Hepatocyte (in vitro differentiated cells): ENCODE results near the gene PIP4P1. TPM values are rescaled to one million over a fixed set of nuclear protein-coding genes. Genes with fewer than 3 reads are reported as not detected.
A peak's percentile ranks its signal among the peaks of the same experiment; 100 is the strongest.

Experiments used
- DNase-seq: peaks from one replicate; pipeline ENCODE4 v3.0.0-alpha.2; 2016; ENCODE audit warnings: low spot score
- H2AFZ ChIP-seq: fragments of 200-600 bp; sonication (generic); 2 replicates; pipeline ENCODE4 v1.6.0; 2016; ENCODE audit warnings: antibody characterized with exemption, mild to moderate bottlenecking
- H3K27ac ChIP-seq: fragments of 200-600 bp; sonication (generic); 2 replicates; pipeline ENCODE4 v1.5.1; 2016; ENCODE audit warnings: mild to moderate bottlenecking
- H3K27me3 ChIP-seq: fragments of 200-600 bp; sonication (generic); 2 replicates; pipeline ENCODE4 v1.6.1; 2016
- H3K36me3 ChIP-seq: fragments of 200-600 bp; sonication (generic); replicated peaks from 2 replicates; pipeline ENCODE4 v1.5.1; 2016; ENCODE audit warnings: low read depth; ENCODE audit not compliant: insufficient read depth
- H3K4me1 ChIP-seq: fragments of 200-600 bp; sonication (generic); 2 replicates; pipeline ENCODE4 v1.5.1; 2016; ENCODE audit warnings: mild to moderate bottlenecking, moderate library complexity; ENCODE audit not compliant: insufficient read depth
- H3K4me2 ChIP-seq: fragments of 200-600 bp; sonication (generic); 2 replicates; pipeline ENCODE4 v1.6.0; 2016
- H3K4me3 ChIP-seq: fragments of 200-600 bp; sonication (generic); 2 replicates; pipeline ENCODE4 v1.5.1; 2016; ENCODE audit warnings: mild to moderate bottlenecking
- H3K79me2 ChIP-seq: fragments of 200-600 bp; sonication (generic); 2 replicates; pipeline ENCODE4 v1.6.0; 2017; ENCODE audit warnings: mild to moderate bottlenecking
- H3K9me2 ChIP-seq: fragments of 200-600 bp; sonication (generic); replicated peaks from 2 replicates; pipeline ENCODE4 v1.6.0; 2017; ENCODE audit warnings: mild to moderate bottlenecking; ENCODE audit not compliant: insufficient read depth
- H3K9me3 ChIP-seq: fragments of 200-600 bp; sonication (generic); 2 replicates; pipeline ENCODE4 v1.5.1; 2016; ENCODE audit warnings: low read depth, mild to moderate bottlenecking
- H4K20me1 ChIP-seq: fragments of 200-600 bp; sonication (generic); 2 replicates; pipeline ENCODE4 v1.6.0; 2016; ENCODE audit warnings: mild to moderate bottlenecking; ENCODE audit not compliant: insufficient read depth, poor library complexity, severe bottlenecking
- EZH2 ChIP-seq: fragments of 200-600 bp; sonication (generic); IDR thresholded peaks from 2 replicates; pipeline ENCODE4 v1.6.1; 2016; ENCODE audit warnings: antibody characterized with exemption, mild to moderate bottlenecking, borderline replicate concordance
- EZH2phosphoT487 ChIP-seq: fragments of 200-600 bp; sonication (generic); IDR thresholded peaks from one replicate; pipeline ENCODE4 v1.6.1; 2018; ENCODE audit warnings: antibody characterized with exemption, mild to moderate bottlenecking, low read depth, moderate library complexity; ENCODE audit not compliant: unreplicated experiment, severe bottlenecking
- WGBS: methylation state at CpG from one replicate; pipeline ENCODE4 v1.1.6; 2016; ENCODE audit warnings: low lambda C conversion rate; ENCODE audit errors: missing lambda C conversion rate; 5-methylcytosine and 5-hydroxymethylcytosine counted together
- polyA plus RNA-seq: library from polyadenylated mRNA; unstranded; fragments of >200 nt; fragmentation: Nextera tagmentation; extraction: Ambion mirVana; gene quantifications from 2 replicates; pipeline ENCODE4 v1.2.1, GENCODE V29; 2016
- total RNA-seq: library from RNA; depleted of rRNA; stranded (reverse); fragments of >200 nt; gene quantifications from 2 replicates; pipeline ENCODE4 v1.2.3, GENCODE V29; 2014
- TF ChIP-seq, protein P1 (sequence below): fragments of 200-600 bp; sonication (generic); IDR thresholded peaks from 2 replicates; pipeline ENCODE4 v1.5.1; 2016; ENCODE audit warnings: antibody characterized with exemption, mild to moderate bottlenecking; ENCODE audit not compliant: poor library complexity

Gene PIP4P1
- total and polyA plus RNA-seq, 2 experiments from 2014 or later = 40.1 to 85.0 TPM

DNA sequence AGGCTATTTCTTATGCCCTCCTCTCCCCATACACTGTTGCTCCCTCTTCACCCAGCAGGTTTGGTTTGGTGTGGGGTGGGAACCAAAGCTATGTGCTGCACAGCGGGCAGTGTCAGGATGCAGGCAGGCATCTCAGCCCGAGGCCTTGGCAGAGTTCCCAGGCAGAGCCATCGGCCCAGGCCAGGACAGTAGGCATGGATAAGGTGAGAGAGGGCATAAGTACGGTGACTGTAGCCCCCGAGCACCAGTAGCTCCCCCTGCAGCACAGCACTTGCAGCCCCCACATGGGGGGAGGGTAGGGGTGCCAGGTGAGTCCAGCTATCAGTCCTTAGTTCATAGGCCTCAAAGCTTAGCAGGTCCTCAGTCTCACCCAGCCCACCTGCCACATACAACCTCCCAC, 32.4 kb downstream of the PIP4P1 start:
- Histone ChIP-seq H3K79me2 (no peaks in the 10 kb centered on the region), H3K9me3 (no peaks in the 10 kb centered on the region), H4K20me1 (no peaks in the 10 kb centered on the region), H3K36me3 (no peaks in the 10 kb centered on the region), H3K4me3 (no peak overlapping the region), H3K4me2 (no peak overlapping the region), H2AFZ (no peak overlapping the region), H3K27me3 (no peaks in the 10 kb centered on the region), H3K4me1 (peaks cover 5% of the 10 kb centered on the region), H3K9me2 (no peaks in the 10 kb centered on the region), H3K27ac (no peak overlapping the region)
- no peak for DNase-seq
- no peak for TF ChIP-seq EZH2
- TF ChIP-seq, protein P1, sequence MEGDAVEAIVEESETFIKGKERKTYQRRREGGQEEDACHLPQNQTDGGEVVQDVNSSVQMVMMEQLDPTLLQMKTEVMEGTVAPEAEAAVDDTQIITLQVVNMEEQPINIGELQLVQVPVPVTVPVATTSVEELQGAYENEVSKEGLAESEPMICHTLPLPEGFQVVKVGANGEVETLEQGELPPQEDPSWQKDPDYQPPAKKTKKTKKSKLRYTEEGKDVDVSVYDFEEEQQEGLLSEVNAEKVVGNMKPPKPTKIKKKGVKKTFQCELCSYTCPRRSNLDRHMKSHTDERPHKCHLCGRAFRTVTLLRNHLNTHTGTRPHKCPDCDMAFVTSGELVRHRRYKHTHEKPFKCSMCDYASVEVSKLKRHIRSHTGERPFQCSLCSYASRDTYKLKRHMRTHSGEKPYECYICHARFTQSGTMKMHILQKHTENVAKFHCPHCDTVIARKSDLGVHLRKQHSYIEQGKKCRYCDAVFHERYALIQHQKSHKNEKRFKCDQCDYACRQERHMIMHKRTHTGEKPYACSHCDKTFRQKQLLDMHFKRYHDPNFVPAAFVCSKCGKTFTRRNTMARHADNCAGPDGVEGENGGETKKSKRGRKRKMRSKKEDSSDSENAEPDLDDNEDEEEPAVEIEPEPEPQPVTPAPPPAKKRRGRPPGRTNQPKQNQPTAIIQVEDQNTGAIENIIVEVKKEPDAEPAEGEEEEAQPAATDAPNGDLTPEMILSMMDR = no peak
- no peak for TF ChIP-seq EZH2phosphoT487
- 77% methylated on average over 5 of the region's 5 CpGs for WGBS

DNA sequence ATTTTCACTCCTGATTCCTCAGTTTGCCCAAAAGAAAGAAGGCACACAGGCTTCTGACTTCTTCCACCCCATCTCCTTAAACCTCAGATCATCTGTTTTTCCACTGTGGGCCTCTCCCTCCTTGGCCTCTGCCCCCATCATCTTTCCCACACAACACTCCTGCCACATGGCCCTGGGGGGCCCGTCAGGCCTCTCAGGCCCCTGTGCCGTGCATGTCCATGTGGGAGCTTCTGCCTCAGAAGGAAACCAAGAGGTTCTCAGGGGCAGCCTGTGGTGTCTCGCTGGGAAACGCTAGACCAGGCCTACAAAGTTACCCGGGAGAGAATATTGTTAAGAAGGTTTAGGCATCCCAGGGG, 33.2 kb downstream of the PIP4P1 start:
- no peaks in the 10 kb centered on the region for H3K27me3 ChIP-seq
- H3K4me2 ChIP-seq = peak overlapping the region; percentile 65
- no peak for DNase-seq
- H3K4me1 ChIP-seq = peaks cover 5% of the 10 kb centered on the region
- no peaks in the 10 kb centered on the region for H3K79me2 ChIP-seq
- TF ChIP-seq, protein P1 = no peak
- TF ChIP-seq EZH2phosphoT487 (no peak), EZH2 (no peak)
- no peaks in the 10 kb centered on the region for H4K20me1 ChIP-seq
- H3K27ac ChIP-seq = peak overlapping the region; percentile 85
- H3K9me2 ChIP-seq = no peaks in the 10 kb centered on the region
- no peak overlapping the region for H2AFZ ChIP-seq
- H3K36me3 ChIP-seq = no peaks in the 10 kb centered on the region
- no peaks in the 10 kb centered on the region for H3K9me3 ChIP-seq
- 88% methylated on average over 5 of the region's 5 CpGs for WGBS
- H3K4me3 ChIP-seq = no peak overlapping the region

DNA sequence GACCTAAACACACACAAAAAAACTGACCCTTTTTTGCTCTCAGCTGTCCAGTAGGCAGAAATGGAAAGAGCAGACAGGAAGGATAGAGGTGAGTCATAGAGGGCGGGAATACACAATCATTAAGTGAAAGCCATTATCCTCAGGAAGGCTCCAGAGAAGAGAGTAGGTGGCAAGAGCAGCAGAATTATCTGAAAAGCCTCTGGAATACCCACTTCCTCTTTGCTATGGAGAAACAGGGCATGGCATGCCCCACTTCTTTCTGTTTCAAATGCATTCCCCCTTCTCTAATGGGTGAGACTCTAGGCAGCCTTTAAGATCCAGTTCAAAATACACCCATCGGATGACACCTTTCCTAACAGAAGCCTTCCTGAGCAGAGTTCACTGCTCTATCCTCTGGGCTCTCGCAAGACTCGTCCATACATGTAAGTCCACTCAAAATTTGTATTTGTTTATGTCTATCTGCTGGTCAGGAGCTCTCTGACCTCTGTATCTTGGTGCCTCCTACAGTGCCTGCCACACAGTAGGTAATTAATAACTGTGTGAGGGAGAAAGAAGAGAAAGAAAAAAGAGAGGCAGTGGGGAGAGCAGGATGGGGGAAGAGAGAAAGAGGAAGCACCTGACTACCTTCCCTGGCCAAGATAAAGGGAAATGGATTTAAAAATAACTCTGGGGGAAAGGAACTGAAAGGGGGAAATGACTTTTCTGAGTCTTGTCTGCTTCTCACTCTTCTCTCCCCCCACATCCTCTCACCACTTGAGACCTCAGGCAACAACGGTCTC, 33.8 kb downstream of the PIP4P1 start:
- Histone ChIP-seq H3K27ac (peak overlapping the region; percentile 85), H3K9me3 (no peaks in the 10 kb centered on the region), H2AFZ (peak overlapping the region; percentile 4), H3K36me3 (no peaks in the 10 kb centered on the region), H3K4me2 (peak overlapping the region; percentile 65), H3K4me3 (no peak overlapping the region), H3K4me1 (peaks cover 5% of the 10 kb centered on the region), H3K9me2 (no peaks in the 10 kb centered on the region), H3K27me3 (no peaks in the 10 kb centered on the region), H3K79me2 (no peaks in the 10 kb centered on the region), H4K20me1 (no peaks in the 10 kb centered on the region)
- peak; percentile 61 for DNase-seq
- TF ChIP-seq EZH2 (no peak), EZH2phosphoT487 (no peak)
- TF ChIP-seq, protein P1 = no peak
- 76% methylated on average over 5 of the region's 5 CpGs for WGBS
